GM19351 (cell line): ENCODE results near the gene KRT16.
"Not testable (repeated sequence)": the region's sequence is repeated elsewhere in the genome, so short reads cannot be mapped to it uniquely, and the experiment has no call there.

Source experiments
- ATAC-seq: cut with Tn5 transposase; IDR thresholded peaks from one replicate; pipeline ENCODE4 v1.9.1; 2021; ENCODE audit warnings: mild to moderate bottlenecking, moderate library complexity; ENCODE audit not compliant: unreplicated experiment

The KRT16 gene

DNA sequence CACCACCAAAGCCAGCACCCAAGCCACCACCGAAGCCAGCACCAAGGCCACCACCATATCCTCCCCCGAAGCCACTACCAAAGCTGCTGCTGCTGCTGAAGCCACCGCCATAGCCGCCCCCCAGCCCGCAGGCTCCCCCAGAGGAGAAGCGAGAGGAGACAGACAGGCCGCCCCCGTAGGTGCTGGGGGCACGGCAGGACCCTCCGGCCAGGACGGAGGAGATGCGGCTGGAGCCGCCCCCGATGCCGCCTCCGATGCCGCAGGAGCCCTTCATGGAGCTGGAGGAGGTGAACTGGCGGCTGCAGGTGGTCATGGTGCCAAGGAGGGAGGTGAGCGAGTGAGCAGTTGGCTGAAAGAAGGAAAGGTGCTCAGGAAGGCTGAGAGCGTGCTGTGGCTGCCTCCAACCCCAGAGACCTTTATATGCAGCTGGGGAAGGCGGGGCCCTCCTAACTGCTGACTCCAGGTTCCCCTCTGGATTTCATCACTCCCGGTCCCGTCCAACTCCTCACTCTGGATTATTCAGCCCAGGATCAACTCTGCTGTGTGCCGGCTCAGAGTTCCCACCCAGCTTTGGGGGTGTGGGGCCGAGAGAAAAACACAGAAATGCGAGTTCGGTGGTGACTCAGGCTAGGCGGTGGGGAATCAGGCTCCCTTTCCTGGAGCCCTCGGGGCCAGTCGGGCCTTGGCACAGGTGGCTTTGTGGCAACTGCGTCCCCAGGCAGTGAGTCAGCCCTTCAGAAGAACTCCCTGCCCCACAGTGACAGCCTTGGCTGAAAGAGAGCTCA lies at the start of gene KRT16:
TSS of gene KRT16 (minus strand) at position 392 of the 785 bp plus-strand sequence. CDS start at position 313, 79 bp downstream.
- ATAC-seq = not testable (repeated sequence)

DNA sequence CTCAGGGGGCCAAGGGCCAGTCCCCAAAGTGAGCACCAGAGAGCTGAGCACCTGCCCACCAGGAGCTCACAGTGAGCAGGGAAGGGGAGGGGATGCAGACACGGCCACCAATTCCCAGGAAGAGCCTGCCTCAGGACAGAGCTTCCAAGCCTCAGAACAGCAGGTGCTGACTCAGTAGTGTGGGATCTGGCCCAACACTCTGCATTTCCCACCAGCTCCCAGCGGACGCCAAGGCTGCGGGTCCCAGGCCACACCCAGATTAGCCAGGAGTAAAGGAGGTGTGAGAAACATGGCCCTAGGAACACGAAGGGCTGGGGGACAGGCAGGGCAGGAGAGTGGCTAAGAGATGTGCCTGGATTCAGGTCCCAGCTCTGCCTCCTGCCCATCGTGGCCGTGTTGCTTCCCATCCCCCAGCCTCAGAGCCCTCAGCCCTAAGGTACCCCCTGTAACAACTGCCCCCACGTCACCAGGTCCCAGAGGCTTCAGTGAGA lies 47.7 kb upstream of the KRT16 start:
- no peak for ATAC-seq

DNA sequence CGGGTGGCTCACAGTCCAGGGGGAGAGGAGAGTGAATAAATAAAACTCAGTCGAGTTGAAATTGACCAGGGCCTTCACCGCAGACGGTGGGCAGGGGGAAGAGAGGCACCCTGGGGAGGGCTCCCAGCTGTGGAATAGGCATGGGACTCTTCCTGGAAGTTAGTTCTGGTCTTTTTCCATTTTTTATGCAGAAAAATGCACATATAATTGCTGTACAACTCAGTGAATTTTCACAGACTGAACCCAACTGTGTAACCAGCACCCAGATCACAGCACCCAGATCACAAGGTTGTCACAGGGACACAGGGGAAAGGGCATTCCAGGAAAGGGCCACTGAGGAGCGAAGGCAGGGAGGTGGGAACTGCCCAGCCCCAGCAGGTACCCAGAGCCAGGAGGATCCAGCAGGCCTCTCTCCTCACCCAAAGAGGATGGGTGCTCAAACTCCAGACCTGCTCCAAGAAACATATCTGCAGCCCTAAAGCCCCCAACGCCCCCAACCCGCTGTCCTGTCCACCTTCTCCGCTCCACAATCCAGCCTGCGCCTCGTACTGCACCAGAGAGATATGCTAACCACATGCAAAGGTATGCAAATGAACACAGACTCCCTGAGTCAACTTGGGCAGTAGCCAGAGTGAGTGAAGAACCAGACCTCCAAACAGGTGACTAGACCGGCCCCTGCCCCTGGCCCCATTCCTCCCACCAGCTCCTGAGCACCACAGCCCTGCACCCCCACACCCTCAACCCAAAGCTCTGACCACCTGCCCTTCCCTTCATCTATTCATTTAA lies 47.1 kb upstream of the KRT16 start:
- no peak for ATAC-seq

DNA sequence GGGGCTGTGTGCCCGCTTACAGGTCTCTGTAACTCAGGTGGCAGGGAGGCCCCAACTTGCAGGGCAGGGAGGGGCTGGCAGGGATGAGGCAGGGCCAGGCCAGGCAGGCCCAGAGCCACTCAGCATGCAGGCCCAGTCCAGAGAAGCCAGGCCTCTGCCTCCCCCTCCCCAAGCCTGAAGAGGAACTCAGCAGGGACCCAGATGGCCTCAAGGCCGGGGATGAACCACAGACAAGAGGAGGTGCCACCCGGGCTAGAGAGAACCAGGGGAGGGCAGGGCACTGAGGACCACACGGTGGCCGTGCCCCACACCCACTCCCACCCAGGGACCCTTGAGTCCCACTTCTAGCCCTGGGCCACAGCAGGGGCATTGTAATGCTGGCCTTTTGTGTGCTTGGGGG lies 46.3 kb upstream of the KRT16 start:
- no peak for ATAC-seq

DNA sequence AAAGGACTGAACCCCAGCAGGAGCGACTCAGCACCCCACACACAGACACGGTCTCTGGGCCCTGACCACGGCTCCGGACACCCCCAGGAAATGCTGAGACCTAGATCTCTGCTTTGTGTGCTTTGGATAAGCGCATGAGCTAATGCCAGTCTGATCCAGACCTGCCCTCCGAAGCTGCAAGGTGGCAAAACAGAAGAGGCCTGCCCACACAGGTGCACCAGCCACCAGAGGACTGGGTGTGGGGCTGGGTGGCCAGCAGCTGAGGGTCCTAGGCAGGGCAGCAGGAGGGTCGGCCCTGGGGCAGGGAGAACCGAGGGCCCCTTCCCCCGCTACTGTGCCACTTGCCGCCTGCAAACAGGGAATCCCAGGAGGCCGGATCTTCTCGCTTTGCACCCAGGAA lies 45.4 kb upstream of the KRT16 start:
- ATAC-seq = no peak

DNA sequence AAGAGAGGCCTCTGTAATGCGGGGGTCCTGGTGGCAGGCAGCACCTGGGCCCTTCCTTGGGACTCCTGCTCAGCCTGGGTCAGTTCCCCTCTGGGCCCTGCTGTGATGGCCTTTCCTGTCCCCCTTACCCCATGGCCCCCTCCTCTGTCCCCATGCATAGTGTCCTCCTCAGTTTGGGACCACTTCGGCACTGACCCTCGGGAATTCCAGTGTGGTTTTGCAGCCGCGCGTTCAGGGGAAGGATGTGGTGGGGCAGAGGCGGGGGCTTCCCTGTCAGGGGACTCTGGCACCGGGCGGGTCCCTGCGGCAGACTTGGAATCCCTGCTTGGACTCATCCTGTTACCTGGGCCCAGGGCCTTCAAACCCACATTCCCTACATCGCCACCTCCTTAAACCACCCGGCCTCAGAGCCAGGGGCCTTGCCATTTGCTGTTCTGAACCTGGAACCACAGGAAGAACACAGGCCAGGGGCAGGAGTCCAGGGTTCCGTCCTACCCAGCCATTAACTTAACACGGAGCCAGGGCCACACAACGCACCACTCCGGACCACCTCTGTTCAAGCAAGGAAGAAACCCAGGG lies 44.7 kb upstream of the KRT16 start:
- ATAC-seq = no peak

DNA sequence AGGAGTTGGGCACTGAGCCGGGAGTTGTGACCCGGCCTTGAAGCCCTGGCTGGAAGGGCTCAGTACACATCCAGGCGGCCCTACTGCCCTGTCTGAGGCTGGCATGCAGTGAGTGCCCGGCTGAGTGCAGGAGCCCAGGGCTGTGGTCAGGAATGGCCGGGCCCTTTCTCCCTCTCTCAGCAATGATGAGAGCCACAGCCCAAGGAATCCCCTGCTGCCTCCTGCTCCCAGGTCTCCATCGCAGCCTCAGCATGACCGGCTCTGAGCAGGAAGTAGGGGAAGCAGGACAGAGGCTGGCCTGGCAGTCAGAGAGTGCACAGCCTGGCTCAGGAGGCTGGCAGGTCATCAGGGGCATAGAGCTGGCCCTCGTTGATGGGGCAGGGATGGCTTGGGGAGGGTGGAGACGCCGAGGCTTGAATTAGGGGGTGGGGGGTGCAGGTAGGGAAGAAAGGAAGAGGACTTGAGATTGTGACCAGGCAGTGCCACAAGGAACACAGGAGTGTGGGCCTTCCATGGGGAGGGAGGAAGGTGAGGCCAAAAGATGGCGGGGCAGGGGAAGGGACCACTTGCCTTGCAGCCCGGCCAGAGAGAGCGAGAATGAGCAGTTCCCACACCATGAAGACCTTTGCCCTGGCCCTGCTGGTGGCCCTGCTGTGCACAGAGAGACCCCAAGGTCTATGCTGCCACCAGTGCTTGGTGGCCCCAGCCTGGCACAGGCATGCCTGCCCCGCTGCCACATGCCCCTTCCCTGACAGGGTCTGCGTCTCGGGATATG lies 43.9 kb upstream of the KRT16 start:
- ATAC-seq = no peak

DNA sequence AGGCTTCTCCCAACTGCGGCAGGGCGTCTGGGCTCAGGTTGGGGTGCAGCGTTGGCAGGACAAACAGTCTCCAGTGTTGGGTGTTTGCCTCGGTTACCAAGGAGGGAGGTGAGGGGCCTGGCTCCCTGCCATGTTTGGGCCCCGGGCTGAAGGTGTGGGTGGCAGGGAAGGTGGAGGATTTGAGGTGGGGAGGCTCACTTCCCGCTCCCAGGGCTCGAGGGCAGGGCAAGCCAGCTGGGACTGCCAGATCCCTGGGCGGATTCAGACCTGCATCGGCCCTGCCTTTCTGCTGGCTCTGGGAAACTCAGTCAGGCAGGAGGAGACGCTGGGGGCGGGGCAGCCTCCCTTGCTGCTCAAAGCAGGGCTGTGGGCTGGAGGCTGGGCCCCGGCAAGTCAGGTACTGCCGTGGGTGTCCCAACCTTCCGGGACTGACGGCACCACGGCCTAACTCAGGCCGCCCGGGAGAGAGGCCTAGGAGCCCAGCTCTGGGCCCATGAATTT lies 43.1 kb upstream of the KRT16 start:
- no peak for ATAC-seq

DNA sequence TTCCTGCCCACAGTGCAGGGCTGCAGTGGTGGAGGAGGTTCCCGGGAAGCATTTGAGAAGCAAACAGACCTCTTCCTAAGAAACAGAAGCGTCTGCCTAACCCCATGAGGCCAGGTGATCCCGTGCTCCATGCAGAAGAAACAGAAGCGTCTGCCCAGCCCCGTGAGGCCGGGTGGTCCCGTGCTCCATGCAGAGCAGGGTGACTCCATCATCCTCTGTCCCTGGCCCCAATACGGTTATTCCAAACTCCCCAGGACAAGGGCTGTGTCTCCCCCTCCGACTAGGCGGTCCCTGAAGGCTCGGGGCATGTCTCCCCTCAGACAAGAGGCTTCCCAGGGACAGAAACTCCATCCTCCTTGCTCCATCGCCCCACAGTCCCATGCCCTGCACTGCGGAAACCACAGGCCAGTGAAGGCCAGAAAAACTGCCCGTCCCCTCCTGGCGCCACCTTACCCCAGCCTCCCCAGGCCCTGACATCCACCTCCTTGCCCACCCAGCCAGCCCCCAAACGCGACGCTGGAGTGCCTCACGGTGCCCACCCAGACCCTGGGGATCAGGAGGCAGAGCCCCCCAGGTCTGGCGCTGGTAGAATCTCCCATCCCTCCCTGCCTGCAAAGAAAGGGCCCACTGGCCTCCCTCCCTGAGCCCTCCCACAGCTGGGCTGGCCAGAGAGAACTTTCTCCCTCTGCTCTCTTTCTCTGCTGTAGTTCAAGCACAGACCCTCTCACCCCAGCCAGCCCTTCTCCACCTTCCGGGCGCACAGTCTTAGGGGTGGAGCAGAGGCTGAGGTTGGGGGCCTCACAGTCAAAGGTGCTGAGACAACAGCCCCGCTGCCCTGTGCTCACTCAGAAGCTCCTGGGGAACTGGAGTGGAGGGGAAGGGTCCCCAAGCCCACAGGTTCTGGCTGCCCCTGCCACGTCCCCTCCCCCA lies 42.4 kb upstream of the KRT16 start:
- no peak for ATAC-seq

DNA sequence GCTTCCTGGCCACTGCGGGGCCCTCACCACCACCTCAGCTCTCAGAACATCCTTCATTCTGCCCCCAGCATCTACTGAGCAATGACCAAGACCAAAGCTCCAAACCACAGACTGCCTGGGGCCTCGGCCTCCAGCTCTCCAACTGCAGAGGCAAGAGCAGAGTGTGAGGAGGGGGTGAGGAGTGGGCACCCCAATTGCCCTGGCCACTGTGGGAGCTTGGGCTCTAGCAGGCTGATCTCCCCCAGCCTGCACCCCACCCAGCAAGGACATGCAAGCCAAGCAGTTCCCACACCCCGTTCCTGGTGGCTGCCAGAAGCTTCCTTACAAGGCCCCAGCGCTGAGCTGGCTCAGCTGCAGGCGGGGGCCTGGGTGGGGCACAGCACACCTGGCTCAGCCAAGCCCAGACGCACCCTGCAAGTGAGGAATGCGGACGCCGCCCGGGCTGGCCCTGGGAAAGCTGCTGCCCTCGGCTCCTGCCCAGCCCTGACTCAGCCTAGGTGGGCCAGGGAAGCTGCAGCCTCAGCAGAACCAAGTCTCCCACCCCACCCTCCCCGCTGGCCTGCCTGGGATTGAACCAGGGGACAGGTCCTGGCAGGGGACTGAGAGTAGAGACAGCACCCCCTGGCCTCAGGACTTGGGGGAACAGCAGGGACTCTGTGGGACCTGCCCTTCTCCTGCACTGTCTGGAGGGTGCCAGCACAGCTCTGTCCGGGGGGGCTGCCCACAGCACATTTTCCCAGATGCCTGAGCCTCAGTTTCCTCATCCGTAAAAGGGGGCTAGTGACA lies 41.5 kb upstream of the KRT16 start:
- no peak for ATAC-seq

DNA sequence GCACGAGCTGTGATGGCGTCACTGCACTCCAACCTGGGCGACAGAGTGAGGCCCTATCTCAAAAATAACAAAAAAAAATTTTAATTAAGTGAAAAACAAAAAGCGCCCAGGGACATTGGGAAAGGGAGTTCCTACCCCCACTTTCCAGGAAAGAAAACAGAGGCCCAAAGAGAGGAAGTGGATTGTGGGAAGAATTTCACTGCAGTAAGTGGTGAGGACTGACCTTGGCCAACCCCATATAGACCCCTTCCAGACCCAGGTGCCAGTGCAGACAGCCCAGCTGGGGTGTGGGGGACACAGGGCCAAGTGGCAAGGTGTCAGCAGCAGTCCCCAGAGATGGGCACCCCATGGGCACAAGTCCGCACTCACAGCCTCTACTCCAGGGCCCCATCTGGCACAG lies 40.9 kb upstream of the KRT16 start:
- ATAC-seq = no peak

DNA sequence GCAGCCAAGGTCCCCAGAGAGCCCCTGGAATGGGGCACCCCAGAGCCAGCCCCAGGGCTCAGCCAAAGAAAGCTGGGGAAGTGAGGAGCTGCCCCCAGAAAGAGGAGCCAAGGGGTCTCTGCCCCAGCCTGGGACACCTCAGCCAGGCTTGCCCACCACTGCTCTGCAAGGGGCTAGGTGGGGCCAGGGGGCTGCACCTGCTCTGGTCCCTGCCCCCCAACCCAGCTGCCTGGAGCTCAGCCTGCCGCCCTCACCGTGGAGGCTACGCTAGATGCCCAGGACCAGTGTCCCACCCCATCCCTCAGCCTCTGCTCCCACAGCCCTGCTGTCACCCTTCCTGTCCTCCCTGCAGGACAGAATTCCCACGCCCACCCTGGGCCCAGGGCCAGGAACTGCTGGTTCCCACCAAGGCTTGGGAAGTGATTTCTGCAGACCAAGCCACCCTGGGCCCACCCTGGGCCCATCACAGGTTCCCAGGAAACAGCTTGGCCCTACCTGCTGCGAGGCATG lies 39.9 kb upstream of the KRT16 start:
- ATAC-seq = no peak

DNA sequence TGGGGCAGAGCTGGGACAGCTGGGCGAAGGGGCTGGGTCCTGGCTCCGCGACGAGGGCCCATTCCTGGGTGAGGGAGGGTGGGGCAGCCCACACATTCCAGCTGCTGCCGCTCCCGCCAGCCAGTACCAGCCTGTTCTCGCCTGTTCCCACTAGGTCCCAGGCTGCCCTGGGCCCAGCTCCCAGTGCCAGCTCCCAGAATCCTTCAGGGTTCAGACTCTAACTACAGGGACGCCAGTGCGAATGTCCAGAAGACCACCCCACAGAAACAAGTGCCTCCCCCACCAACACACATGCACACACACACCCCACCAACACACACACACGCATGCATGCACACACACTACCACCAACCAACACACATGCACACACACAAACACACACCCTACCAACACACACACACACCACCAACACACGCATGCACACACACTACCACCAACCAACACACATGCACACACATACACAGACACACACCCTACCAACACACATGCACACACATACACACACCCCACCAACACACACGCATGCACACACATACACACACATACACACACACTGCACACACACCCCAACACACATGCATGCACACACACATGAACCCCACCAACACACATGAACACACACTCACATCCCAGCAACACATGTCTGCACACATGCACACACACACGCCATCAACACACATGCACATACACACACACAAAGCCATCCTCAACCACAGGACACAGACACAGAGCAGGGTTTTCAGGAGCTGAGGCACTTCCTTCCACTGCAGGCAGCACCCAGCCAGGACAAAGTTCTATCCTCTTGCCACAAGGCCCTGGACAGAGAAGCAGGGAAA lies 39.3 kb upstream of the KRT16 start:
- ATAC-seq = no peak

DNA sequence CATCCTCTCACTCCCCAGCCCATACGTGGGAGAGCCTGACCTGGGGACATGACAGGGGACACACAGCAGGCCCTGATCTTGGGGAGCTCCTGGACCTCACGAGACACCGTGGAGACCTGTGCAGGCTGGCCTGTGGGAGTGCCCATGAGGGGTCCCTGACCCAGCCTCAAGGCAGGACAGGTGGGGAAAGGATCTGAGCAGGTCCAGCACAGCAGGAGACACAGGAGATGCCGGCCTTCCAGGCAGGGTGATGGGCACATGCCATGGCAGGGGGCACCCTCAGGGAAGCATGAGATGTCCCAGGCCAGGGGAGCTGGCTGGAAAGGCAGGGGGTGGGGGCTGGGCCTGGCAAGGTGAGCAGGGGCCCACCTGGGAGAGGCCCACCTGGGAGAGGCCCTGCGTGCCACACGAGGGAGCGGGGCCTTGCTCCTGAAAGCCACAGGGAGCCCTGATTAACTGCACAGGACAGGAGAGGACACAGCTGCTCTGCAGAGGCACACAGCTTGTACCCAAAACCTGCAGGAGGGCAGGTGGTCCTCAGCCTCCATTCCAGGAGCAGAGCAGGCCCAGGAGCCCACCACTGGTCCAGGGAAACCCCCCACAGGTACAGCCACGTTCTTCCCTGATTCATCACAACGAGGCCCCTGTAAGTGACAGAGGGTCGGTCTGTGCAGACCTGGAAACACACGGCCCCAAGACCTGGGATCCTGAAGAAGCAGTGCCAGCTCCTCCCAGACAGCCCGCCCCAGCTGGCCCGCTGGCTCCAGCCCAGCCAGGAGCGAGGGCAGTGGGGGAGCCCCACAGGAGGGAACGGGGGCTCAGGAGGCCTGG lies 38.4 kb upstream of the KRT16 start:
- ATAC-seq = no peak

DNA sequence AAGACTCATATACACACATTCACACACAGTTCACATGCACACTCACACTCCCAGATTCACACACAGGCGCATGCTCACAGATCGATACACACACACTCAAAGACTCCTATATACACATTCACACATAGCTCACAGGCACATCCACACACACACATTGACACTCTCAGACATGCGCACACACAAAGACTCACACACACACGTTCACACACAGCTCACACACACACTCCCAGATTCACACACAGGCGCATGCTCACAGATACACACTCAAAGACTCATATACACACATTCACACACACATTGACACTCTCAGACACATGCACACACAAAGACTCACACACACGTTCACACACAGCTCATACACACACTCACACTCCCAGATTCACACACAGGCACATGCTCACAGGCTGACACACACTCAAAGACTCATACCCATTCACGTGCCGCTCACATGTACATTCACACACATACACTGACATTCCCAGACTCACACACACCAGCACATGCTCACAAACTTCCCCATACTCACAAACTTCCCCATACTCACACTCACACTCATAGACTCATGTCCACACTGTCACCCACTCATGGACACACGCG lies 37.5 kb upstream of the KRT16 start:
- ATAC-seq = no peak

DNA sequence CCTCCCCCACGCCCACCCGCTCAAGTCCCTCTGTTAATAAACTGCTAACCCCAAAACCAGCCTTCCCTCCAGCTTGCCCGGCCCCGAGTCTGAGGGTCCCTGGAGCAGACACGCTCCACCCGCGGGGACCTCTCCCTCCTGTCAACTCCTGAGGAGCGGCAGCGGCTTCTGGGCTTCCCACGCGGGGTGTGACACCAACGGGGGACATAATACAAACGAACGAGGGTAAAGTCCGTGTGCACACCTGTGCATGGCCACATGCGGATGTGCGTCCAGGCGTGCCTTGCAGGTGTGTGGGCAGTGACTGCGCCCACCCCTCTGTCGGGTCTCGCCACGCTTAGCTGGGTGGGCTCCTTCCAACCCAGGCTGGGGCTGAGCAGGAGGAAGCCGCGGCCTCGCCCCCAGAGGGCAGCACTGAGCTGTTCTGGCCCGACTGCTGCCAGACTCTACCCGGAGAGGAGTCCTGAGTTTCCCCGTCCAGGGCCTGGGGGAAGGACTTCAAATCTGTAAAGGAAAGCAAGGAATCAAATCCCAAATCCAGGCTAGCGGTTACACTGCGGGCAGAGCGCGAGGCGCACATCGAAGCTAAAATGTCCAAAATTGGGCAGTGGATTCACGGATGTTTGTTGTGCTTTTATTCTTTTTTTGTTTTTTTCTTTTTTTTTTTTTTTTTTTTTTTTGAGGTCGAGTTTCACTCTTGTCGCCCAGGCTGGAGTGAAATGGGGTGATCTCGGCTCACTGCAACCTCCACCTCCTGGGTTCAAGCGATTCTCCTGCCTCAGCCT lies 36.0 kb upstream of the KRT16 start:
- ATAC-seq = no peak
